ENCODE results near the gene STK35.

DNA sequence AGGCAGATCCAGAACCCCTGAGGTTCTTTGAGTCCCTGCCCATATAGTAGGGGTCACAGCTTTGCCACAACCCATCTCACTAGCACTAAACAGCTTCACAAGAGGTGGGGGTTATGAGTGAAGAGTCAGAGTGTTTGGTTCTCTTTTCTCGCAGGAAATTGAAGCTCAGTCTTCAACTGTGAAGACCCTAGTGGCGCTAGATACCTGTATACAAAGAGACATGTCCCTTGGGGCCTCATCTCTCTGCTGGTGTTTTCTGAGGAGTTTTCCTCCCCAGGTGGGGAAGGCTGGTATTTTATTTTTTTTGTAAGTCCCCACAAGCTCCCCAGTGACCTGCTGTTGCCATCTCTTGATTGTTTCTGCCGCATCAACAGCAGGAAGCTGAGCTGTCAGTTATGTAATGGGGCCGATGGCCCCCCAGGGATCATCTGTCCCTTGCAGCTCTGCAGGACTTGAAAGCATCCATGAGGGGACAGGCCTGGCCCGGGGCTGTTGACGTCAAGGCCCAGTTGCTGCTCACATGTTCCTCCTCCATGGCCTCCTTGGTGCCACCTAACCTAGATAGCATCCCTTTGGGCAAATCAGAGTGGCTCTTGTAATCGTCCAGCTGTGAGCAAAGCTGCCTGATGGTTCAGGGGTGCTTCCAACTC, 23.1 kb downstream of the STK35 start:
- TF ChIP-seq, protein P1, sequence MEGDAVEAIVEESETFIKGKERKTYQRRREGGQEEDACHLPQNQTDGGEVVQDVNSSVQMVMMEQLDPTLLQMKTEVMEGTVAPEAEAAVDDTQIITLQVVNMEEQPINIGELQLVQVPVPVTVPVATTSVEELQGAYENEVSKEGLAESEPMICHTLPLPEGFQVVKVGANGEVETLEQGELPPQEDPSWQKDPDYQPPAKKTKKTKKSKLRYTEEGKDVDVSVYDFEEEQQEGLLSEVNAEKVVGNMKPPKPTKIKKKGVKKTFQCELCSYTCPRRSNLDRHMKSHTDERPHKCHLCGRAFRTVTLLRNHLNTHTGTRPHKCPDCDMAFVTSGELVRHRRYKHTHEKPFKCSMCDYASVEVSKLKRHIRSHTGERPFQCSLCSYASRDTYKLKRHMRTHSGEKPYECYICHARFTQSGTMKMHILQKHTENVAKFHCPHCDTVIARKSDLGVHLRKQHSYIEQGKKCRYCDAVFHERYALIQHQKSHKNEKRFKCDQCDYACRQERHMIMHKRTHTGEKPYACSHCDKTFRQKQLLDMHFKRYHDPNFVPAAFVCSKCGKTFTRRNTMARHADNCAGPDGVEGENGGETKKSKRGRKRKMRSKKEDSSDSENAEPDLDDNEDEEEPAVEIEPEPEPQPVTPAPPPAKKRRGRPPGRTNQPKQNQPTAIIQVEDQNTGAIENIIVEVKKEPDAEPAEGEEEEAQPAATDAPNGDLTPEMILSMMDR (IDR thresholded peaks at IDR 0.05), result no peak
- no peak for TF ChIP-seq EZH2phosphoT487 (IDR thresholded peaks at IDR 0.05)
